Keratinocyte (primary cell): ENCODE data around the gene SPAG5.

ENCODE experiments used
- EZH2 ChIP-seq: IDR thresholded peaks from one replicate; pipeline ENCODE4 v1.6.1; 2012; ENCODE audit warnings: inconsistent platforms, mild to moderate bottlenecking, low read length, moderate library complexity
- TF ChIP-seq, protein P1 (sequence below), 3 experiments: IDR thresholded peaks in 1 of 3; conservative IDR thresholded peaks in 1 of 3; optimal IDR thresholded peaks in 1 of 3; 2 replicates in 2 of 3; 3 replicates in 1 of 3; pipeline versions ENCODE3 to v1.5.1; 2011; ENCODE audit warnings: low read length in 3 of 3, mild to moderate bottlenecking in 3 of 3, moderate library complexity in 2 of 3, control low read depth in 1 of 3, inconsistent platforms in 1 of 3; ENCODE audit not compliant: insufficient read depth in 2 of 3; ENCODE audit errors: extremely low read depth in 1 of 3

DNA sequence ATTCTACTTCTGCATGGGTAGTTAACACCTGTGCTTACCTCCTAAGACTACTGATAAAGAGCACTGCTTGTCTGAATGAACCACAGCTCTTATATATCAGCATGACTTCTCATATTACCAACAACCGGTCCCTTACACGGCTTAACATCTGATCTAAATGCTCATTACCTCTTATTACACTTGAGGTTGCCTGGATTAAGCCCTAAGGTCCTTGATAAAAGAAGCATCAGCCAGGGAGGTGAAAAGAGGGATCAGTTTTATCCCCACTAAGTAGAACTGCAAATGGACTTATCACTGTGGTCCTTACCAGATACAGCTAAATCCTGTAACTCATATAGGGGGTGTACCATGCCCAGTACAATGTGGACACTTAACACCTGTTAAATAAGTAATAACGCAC, 23.4 kb upstream of the SPAG5 start:
- TF ChIP-seq, protein P1, sequence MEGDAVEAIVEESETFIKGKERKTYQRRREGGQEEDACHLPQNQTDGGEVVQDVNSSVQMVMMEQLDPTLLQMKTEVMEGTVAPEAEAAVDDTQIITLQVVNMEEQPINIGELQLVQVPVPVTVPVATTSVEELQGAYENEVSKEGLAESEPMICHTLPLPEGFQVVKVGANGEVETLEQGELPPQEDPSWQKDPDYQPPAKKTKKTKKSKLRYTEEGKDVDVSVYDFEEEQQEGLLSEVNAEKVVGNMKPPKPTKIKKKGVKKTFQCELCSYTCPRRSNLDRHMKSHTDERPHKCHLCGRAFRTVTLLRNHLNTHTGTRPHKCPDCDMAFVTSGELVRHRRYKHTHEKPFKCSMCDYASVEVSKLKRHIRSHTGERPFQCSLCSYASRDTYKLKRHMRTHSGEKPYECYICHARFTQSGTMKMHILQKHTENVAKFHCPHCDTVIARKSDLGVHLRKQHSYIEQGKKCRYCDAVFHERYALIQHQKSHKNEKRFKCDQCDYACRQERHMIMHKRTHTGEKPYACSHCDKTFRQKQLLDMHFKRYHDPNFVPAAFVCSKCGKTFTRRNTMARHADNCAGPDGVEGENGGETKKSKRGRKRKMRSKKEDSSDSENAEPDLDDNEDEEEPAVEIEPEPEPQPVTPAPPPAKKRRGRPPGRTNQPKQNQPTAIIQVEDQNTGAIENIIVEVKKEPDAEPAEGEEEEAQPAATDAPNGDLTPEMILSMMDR (optimal IDR thresholded peaks at IDR 0.05 in 1 of 3, IDR thresholded peaks at IDR 0.05 in 1 of 3, conservative IDR thresholded peaks at IDR 0.05 in 1 of 3; ENCODE audit: extremely low read depth in 1 of 3, insufficient read depth in 2 of 3, low read length in 3 of 3), result no peak
- TF ChIP-seq EZH2, result no peak
